NCI-H1694 treated with DMSO at 0.1 percent for 48 hours (cell line): Measurements from ENCODE around the gene GAGE12J.
"Not testable (repeated sequence)": the region's sequence is repeated elsewhere in the genome, so short reads cannot be mapped to it uniquely, and the experiment has no call there.

Experiments
- DNase-seq: peaks from one replicate; lab custom pipeline; 2025; lab: John Stamatoyannopoulos, UW

GAGE12J gene

DNA sequence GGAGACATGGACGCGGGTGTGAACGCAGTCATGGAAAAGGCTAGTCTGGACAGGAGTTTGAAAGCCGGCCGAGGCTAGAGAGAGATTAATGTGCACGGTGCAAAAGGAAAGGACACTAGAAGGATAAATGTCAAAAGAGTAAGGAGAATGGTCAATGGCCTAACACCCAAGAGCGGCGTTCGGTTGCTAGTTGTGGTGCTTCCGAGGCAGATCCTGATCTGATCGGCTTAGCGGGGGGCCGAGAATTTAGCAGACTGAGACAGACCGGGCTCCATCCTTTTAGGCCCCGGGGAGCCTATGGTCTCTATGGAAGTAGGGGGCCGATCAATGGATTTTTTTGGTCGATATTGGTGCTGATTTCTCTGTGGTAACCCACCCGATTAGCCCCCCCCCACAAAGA lies 11.5 kb upstream of the GAGE12J start:
- no peak for DNase-seq

GRCh38 chrX:49312176-49312575 lies 9.7 kb upstream of the GAGE12J start:
- DNase-seq: no peak

DNA sequence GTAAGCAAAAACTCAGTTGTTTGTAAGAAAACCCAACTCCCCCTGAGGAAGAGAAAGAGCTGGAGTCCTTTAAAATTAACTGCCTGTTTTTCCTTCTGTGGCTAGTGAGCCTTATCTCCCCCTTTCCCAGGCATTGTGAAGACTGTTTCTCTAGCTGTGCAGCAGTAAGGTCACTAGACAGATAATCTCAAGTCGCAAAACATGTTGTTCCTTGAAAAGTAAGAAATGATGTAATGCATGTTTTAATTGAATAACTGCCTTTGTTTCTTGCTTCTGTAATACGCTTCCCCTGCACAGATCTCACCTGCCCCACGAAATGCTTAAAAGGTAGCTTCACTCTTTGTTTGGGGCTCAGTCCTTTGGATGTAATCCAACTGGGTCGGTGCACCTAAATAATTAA lies 5.8 kb upstream of the GAGE12J start:
- DNase-seq: no peak

- not testable (repeated sequence) for DNase-seq
Measured at GRCh38 chrX:49322266-49322665, 429 bp downstream of the GAGE12J start.

DNA sequence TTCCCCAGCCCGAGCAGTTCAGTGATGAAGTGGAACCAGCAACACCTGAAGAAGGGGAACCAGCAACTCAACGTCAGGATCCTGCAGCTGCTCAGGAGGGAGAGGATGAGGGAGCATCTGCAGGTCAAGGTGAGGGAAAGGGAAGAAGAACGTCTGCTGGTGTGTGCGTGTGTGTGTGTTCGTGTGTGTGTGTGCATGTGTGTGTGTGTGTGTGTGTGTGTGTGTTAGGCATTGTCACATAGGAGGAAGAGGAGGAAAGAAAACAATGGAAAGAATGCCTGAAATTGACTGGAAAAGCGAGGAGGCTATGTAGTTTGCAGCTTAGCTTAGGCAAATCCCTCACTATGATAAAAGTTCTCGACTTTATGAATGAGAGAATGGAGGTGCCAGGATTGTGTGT lies 1.9 kb downstream of the GAGE12J start:
- not testable (repeated sequence) for DNase-seq

GRCh38 chrX:49330421-49330820 lies 8.6 kb downstream of the GAGE12J start:
- DNase-seq: not testable (repeated sequence)

GRCh38 chrX:49331282-49331681 lies 9.4 kb downstream of the GAGE12J start, which contains the start of gene GAGE13:
Gene GAGE13 (plus strand): TSS chrX:49331582. CDS start chrX:49332738, 1,156 bp downstream.
- DNase-seq: not testable (repeated sequence)

DNA sequence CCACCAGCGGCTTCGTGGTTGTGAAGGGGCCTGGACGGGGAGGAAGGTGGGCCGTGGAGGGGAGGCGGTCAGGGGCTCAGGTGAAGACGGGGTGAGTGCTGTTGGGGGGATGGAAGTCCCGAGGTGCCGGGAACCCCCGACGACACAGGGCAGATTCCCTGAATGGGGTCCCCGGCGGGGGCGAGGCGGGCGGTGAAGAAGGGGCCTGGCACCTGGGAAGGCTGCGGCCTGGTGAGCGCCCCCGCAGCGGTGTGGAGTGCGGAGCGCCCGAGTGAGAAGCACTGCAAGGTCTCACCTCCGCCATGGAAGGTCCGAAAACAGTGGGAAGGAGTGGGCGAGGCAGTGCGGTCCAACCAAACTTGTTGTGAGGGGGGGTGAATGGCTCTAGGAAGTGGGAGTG lies 10.0 kb downstream of the GAGE12J start:
- not testable (repeated sequence) for DNase-seq

- not testable (repeated sequence) for DNase-seq
Measured at GRCh38 chrX:49341449-49341848, 19.6 kb downstream of the GAGE12J start.

GRCh38 chrX:49344496-49345175 lies 22.8 kb downstream of the GAGE12J start:
- DNase-seq: not testable (repeated sequence)

DNA sequence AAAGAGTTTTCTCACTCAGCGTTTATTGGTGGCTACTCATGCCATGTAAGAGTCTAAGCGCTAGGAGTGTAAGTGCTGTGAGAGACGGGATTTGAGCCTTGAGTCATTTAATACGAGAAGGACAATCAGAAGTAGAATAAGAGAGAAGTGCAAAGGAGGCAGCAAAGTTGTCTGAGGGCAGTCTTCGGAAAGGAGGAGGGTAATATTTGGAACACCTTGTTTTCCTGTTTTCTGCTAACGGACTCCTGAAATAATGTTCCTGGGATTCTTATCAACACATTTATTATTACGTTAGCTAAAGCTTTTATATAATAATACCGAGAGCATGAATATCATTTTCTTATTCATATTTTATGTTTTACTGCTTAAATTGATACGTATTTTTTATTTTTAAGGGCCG lies 23.6 kb downstream of the GAGE12J start:
- not testable (repeated sequence) for DNase-seq

DNA sequence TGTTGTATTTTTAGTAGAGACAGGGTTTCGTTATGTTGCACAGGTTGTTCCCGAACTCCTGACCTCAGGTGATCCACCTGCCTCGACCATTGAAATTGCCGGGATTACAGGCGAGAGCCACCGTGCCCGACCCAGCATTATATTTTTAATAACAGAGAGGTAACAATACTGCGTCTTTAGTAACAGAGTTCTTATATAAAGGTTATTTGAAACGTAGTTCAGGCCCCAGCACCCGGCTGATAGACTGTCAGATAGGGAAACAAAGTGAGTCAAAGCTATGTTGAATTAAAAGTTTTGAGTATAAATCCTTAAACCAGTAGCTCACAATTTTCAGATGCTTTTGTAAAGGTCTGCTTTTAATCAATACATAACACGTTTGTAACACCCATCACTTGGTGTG lies 24.3 kb downstream of the GAGE12J start:
- not testable (repeated sequence) for DNase-seq
